ENCODE measurements around the gene SLC30A2.

DNA sequence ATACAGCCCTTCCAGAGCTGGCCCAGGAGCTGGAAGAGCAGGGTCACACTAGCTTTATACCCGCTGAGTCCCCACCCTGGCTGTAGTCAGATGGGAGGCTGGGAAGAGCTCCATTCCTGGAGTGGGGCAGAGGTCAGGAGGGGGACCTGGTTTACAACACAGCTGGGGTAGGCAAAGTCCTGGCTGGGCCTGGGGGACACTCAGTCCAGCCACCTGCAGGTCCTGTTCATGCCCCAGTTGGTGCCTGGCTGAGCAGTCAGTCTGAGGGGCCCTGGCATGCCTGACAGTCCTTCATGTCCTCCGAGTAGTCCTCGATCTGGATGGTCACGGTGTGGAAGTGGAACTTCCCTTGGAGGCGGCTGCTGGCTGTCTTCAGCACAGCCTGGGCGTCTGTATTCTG, 7.0 kb downstream of the SLC30A2 start:
- no peak for TF ChIP-seq TAF1 (IDR thresholded peaks at IDR 0.05; ENCODE audit: borderline replicate concordance, insufficient read depth, low read length)
- TF ChIP-seq, protein P1, sequence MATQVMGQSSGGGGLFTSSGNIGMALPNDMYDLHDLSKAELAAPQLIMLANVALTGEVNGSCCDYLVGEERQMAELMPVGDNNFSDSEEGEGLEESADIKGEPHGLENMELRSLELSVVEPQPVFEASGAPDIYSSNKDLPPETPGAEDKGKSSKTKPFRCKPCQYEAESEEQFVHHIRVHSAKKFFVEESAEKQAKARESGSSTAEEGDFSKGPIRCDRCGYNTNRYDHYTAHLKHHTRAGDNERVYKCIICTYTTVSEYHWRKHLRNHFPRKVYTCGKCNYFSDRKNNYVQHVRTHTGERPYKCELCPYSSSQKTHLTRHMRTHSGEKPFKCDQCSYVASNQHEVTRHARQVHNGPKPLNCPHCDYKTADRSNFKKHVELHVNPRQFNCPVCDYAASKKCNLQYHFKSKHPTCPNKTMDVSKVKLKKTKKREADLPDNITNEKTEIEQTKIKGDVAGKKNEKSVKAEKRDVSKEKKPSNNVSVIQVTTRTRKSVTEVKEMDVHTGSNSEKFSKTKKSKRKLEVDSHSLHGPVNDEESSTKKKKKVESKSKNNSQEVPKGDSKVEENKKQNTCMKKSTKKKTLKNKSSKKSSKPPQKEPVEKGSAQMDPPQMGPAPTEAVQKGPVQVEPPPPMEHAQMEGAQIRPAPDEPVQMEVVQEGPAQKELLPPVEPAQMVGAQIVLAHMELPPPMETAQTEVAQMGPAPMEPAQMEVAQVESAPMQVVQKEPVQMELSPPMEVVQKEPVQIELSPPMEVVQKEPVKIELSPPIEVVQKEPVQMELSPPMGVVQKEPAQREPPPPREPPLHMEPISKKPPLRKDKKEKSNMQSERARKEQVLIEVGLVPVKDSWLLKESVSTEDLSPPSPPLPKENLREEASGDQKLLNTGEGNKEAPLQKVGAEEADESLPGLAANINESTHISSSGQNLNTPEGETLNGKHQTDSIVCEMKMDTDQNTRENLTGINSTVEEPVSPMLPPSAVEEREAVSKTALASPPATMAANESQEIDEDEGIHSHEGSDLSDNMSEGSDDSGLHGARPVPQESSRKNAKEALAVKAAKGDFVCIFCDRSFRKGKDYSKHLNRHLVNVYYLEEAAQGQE (IDR thresholded peaks at IDR 0.05; ENCODE audit: insufficient read depth in 1 of 2, low read depth in 2 of 2, low read length in 2 of 2), result no peak

All from PFSK-1 (cell line).